ENCODE measurements around the gene SMC4.

Gene SMC4

DNA sequence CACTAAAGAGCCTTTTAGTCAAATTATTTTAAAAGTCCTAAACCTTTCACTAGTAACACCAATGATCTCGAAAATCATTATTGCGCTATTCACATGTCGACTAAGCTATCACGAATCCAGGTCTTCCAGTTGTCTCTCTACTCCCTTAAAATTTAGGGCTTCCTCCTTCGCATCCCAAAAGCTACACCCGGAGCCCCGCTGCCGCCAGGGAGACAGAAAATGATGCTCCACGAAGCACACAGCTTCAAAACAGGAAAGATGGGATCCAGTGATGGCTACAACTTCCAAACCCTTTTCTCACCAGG, 678 bp upstream of the SMC4 start:
- DNase-seq: no peak

GRCh38 chr3:160400030-160400701, 716 bp downstream of the SMC4 start:
- no peak for DNase-seq

DNA sequence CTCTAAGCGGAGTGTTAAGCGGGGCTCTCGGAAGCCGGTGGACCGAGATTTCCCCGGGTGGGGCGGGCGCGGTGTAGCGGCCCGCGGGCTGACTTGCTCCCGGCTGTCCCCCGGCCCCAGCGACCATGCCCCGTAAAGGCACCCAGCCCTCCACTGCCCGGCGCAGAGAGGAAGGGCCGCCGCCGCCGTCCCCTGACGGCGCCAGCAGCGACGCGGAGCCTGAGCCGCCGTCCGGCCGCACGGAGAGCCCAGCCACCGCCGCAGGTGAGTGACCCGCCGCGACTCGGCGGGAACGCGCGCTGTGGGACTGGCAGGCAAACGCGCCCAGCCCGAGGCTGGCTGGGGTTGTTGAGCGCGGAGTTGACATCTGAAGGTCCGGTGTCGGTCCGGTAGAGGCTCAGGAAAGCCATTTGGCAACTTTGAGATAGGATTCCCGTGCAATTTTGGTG, 1.3 kb downstream of the SMC4 start:
- DNase-seq: no peak

DNA sequence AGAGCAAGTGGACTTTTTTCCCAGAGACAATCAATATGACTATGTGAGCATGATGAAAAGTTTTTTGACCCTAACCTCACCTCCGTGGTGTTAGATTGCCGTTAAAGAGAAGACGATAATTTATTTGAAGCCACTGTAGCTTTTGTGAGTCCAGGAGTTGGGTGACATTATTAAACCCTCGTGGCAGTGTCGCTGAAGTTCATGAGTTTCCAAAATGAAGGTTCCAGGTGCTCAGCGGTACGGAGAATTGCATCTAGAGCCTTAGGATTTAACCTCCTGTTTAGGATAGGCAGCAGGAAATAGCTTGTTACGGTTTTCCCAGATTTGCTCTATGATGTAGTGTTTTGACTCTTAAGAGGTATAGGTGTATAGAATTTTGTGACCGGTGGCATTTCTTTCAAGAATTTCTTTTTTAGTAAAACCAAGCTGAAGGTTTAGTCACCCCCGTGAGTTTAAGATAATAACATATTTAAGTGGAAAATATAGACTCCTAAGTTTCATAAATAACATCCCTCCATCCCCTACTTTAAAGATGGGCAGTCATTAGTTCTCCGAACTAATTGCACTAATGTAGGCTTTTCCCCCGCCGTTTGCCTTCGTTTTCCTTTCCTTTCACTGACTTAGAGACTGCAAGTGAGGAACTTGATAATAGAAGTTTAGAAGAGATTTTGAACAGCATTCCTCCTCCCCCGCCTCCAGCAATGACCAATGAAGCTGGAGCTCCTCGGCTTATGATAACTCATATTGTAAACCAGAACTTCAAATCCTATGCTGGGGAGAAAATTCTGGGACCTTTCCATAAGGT, 2.0 kb downstream of the SMC4 start:
- no peak for DNase-seq

DNA sequence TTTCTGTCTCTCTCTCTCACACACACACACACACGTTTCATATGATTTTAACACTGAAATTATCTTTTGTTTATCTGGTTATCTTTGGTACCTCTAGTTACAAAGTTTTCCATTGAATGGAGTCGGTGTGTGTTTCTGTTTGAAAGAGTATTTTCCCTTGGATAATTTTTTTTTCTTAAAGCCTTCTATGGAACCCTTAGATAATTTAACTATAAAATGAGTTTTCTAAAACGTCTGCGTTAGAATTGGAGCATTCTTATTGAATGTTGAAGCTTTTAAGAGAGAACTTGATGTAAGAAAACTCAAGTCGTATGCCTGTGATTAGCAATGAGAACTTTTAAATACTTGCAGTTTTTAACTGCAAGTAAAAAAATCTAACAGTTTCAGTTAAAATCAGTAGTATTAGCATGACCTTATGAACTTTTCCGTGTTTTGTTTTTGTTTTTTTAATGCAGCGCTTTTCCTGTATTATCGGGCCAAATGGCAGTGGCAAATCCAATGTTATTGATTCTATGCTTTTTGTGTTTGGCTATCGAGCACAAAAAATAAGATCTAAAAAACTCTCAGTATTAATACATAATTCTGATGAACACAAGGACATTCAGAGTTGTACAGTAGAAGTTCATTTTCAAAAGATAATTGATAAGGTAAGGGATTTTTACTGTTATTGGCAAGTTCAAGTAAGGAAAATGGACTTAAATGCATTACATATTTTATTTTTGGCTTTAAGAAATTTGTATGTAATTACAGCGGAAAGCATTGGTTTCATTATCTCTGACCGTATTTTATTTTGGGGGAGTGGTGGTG, 3.0 kb downstream of the SMC4 start:
- no peak for DNase-seq

GRCh38 chr3:160403028-160403545, 3.6 kb downstream of the SMC4 start:
- DNase-seq: no peak

DNA sequence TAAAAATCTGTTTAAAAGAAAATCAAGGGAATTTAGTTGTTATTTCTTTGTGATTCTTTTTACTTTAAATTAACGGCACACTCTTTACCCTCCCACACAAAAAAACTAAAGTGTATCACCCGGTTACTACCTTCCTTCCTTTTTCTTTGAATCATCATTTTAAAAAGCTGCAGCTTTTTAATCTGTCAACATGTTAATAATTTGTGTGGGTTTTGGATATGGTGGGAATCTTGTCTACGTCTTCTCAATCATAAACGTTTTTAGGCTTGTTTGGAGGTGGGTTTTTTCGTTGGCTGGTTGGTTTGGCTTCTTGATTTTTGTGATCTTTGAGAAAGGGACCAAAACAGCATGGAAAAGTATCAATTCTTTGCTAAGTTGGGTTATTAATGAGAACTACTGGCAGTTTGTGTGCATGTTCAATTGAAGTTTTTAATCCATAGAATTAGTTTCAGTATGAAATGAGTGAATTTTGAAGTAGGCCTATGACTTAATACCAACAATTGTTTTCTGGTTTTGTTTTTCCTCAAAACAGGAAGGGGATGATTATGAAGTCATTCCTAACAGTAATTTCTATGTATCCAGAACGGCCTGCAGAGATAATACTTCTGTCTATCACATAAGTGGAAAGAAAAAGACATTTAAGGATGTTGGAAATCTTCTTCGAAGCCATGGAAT, 4.5 kb downstream of the SMC4 start:
- no peak for DNase-seq

GRCh38 chr3:160409812-160410610, 10.6 kb downstream of the SMC4 start:
- no peak for DNase-seq

DNA sequence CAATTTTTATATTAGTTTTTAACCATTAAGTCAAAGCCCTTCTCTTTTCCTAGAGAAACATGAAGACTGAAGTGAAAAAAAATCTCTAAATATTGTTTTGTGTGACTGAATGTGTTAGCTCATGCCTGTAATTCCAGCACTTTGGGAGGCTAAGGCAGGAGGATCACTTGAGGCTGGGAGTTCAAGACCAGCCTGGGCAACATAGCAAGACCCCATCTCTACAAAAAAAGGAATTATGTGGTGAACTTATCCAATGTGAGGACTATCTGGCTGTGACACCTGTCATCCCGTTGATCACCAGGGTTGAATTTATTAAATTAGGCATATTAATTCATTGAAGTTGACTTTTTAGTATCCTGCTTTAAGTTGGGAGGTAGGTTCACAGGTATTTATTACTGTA, 13.0 kb downstream of the SMC4 start:
- no peak for DNase-seq

DNA sequence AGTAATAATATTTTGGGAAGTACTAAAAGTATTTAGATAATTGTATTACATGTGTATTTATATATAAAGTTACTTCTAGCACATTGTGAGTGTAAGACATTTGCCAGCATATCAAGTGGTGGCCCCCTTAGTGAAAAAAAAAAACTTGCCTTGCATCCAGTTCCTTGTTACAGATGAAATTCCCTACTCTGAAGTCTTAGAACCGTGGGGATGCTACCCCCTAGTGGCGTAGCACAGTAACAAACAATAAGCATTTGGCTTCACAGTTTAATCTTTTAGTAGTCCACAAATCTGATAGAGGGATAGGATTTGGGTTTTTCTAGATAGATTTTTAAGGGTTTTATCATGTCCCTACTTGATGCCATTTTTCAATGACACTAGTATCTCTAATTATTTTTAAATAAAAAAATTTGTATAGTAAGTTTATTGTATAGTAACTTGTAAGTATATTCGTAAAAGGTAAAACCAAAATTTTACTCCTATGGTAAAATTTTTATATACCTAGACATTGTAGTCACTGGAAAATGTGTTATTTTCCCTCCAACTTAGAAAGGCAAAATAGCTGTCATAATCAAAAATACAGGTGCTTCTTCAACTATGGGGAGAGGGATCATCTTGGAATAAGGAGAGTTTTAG, 14.3 kb downstream of the SMC4 start:
- no peak for DNase-seq

- DNase-seq: no peak
Observed at GRCh38 chr3:160417311-160417710, 17.9 kb downstream of the SMC4 start.

GRCh38 chr3:160427832-160428424, 28.5 kb downstream of the SMC4 start:
- no peak for DNase-seq

DNA sequence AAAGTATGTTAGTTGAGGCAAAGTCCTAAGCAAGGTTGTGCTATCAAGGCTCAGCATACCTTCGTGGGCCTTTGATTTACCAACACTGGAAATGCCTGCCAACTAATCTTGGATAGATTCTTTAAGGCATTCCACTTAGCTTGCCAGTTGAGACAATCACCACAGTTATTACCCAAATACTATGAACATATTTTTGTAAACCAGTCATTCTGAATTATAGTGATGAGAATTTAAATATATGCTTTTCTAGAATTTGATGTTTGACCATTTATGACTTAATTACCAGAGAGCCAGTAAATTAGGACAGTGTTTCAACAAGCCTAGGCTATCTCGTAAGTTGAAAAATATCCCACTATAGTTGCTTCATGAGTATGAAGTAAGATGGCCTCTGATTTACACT, 34.6 kb downstream of the SMC4 start:
- DNase-seq: no peak

GRCh38 chr3:160435095-160435494, 35.6 kb downstream of the SMC4 start:
- DNase-seq: no peak

GRCh38 chr3:160435747-160436146, 36.3 kb downstream of the SMC4 start:
- DNase-seq: no peak

GRCh38 chr3:160437083-160437455, 37.6 kb downstream of the SMC4 start:
- no peak for DNase-seq

GRCh38 chr3:160440687-160441086, 41.2 kb downstream of the SMC4 start:
- no peak for DNase-seq

DNA sequence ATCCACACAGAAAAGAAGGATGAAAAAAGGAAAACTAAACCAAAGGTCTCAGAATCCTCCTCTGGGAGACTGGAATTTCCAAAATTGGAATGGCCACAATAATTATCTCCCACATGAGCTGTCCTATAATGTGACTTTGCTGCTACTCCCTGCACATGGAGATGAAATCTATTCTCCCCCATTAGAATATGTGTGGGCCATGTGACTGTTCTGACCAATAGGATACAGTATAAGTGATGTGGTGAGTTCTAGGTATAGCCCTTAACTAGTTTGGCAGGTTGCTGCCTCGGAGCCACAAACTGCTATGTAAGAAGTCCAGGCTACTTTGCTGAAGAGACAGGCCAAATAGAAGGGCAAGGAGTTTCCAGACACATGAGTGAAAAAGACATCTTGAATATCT, 45.0 kb downstream of the SMC4 start:
- DNase-seq: no peak

GRCh38 chr3:160445854-160446253, 46.4 kb downstream of the SMC4 start:
- no peak for DNase-seq

GRCh38 chr3:160446522-160447056, 47.1 kb downstream of the SMC4 start:
- DNase-seq: no peak

- DNase-seq: no peak
Observed at GRCh38 chr3:160447544-160447943, 48.1 kb downstream of the SMC4 start.

All from cortex of kidney (tissue), 1 donor.